Ureter (tissue), 1 donor: Measurements from ENCODE around the gene ORM2. TPM values are rescaled to one million over a fixed set of nuclear protein-coding genes. Genes with fewer than 3 reads are reported as not detected.
"Not testable (repeated sequence)": the region's sequence is repeated elsewhere in the genome, so short reads cannot be mapped to it uniquely, and the experiment has no call there.

Source experiments
- DNase-seq: peaks from one replicate; pipeline ENCODE4 v3.0.0-alpha.2; 2020; ENCODE audit warnings: low spot score
- total RNA-seq: library from RNA; stranded (reverse); gene quantifications from one replicate; pipeline ENCODE4 v1.2.4, GENCODE V29; 2023
- donor health status: DM: yes; HTN: yes; CAD: no.

Gene ORM2
- total RNA-seq, 1 donor from 2014 or later, result not detected

DNA sequence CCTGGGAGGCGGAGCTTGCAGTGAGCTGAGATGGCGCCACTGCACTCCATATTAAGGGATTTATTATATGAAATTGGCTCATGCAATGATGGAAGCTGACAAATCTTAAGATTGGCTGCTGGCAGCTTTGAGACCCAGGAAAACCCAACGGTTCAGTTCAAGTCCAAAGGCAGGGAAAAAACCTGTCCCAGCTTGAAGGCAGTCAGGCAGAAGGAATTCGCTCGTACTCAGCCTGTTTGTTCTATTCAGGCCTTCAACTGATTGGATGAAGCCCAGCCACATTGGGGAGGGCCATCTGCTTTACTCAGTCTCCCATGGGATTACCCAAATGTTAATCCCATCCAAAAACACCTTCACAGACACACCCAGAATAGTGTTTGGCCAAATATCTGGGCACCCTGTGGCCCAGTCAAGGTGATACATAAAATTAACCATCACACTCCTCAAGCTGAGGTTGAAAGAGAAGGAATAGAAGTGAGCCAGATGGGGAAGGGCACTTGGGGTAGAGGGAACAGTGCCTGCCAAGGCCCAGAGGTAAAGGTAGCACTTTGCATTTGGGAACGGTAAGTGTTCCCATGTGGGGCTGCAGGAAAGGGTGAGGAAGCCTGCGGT is 15.3 kb upstream of the ORM2 start:
- DNase-seq, result peak; percentile 17

DNA sequence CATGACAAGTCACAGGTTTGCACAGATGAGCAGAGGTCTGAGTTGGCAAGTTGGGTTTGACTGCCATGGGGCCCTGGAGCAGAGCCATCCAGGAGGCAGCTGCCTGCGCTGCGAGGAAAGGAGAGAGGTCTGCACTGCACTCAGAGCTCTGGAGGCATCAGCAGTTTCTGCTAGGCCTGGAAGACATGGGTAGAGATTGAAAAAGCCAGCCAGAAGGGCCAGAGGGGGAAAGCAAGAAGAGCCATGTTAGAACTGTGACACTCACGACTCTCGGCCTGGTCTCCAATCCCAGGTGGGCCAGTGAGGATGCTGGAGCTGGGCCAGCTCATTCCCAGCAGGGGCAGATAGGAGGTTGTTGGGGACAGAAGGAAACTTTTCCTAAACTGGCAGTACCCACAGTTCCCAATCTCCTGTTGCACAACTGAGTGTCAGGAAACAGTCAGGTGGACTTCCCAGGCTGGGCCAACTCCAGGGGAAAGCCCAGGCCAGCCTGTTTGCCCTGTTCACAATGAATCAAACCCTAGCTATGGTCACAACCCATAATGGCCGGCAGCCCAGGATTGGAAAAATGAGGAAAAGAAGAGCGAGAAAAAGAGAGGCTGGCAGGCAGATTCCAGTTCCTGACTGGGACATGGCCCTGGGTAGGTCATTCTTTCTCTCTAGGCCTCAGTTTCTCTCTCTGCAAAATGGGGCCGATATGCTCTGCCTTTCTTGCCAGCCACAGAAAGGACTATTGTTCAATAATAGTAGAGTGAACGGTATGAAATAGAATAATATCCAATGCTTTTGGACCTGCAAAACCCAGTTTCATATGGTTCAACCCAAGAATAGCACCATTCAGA is 14.6 kb upstream of the ORM2 start:
- peak; percentile 34 for DNase-seq

GRCh38 chr9:114315723-114316363 is 13.8 kb upstream of the ORM2 start:
- DNase-seq, result peak; percentile 26

GRCh38 chr9:114316605-114317230 is 13.0 kb upstream of the ORM2 start:
- DNase-seq, result peak; percentile 26

GRCh38 chr9:114317665-114318357 is 11.9 kb upstream of the ORM2 start:
- peak; percentile 1 for DNase-seq

GRCh38 chr9:114318416-114318815 is 11.3 kb upstream of the ORM2 start:
- DNase-seq, result no peak

DNA sequence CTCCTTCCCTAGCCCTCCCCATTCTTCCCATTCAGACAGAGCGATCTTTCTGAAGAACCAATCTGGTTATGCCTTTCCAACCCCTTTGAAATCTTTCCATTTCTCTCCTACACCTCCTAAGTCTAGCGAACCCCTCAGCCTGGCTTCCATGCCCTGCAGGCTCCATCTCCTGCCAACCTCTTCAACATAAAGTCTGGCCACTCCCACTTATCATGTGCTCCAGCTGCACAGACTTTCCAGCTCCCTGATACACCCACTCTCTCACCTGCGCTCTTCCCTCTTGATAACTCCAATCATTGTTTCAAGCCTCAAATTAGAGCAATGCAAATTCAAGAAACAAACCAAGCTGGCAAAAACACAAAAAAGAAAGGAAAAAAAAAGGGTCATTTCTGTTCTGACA is 10.5 kb upstream of the ORM2 start:
- DNase-seq, result no peak

GRCh38 chr9:114320710-114321109 is 9.0 kb upstream of the ORM2 start:
- not testable (repeated sequence) for DNase-seq

GRCh38 chr9:114321759-114322158 is 7.9 kb upstream of the ORM2 start:
- no peak for DNase-seq

DNA sequence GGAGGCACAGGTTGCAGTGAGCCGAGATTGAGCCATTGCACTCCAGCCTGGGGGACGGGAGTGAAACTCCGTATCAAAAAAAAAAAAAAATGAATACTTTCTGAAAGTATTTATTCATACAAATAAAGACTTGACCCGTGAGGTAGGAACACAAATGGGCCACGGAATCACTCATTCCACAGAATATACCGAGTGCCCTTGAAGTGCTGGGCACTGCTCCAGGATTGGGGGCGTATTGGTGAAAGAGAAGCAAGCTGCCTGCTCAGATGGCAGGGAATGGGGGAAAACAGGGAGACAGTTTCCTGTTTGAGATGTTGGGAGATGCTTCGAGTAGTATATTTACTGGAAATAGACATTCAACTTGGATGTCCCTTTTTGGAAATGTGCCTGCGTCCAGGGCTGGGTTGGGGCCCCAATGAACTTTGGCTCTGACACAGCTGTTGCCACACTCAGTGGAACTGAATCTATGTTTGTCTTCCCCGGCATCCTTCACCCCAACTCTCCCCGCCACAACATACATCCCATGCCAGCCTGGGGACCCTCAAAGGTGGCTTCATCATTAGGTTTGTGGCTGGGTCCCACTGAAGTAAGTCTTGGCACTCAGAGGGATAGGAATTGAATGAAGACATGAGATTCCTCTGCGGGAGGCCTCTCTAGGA is 7.4 kb upstream of the ORM2 start:
- not testable (repeated sequence) for DNase-seq

GRCh38 chr9:114322831-114323531 is 6.7 kb upstream of the ORM2 start, which contains the start of gene ORM1:
Gene ORM1 (plus strand): TSS chr9:114323098. CDS start chr9:114323134, 36 bp downstream.
- DNase-seq, result not testable (repeated sequence)

DNA sequence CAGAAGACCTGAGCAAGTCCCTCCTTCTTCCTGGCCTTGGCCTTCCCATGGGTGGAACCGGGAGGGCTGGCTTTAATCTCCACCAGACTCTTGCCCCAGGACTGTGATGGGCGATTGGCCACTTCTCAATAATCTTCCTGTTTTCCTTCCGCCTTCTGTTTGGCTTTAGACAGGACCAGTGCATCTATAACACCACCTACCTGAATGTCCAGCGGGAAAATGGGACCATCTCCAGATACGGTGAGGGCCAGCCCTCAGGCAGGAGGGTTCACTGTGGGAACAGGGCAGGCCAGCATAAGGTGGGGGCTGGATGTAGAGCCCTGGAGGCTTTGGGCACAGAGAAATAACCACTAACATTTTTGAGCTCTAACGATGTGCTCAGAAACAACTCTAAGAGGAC is 5.8 kb upstream of the ORM2 start:
- not testable (repeated sequence) for DNase-seq

DNA sequence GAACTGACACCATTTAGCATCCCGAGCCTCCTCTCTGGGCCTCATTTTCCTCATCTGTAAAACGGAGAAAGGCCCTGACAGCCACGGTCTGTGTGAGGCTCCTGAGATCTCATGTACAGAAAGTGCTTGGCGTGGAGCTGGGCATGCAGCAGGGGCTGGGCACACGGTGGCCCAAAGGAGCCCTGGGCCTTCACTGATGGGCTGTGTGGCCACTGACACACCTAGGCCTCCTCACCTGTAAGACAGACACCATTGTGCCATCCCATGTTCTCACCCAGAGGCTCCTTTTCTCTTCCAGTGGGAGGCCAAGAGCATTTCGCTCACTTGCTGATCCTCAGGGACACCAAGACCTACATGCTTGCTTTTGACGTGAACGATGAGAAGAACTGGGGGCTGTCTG is 5.2 kb upstream of the ORM2 start:
- DNase-seq, result no peak

- DNase-seq, result not testable (repeated sequence)
Measured at GRCh38 chr9:114324965-114325364, 4.7 kb upstream of the ORM2 start.

DNA sequence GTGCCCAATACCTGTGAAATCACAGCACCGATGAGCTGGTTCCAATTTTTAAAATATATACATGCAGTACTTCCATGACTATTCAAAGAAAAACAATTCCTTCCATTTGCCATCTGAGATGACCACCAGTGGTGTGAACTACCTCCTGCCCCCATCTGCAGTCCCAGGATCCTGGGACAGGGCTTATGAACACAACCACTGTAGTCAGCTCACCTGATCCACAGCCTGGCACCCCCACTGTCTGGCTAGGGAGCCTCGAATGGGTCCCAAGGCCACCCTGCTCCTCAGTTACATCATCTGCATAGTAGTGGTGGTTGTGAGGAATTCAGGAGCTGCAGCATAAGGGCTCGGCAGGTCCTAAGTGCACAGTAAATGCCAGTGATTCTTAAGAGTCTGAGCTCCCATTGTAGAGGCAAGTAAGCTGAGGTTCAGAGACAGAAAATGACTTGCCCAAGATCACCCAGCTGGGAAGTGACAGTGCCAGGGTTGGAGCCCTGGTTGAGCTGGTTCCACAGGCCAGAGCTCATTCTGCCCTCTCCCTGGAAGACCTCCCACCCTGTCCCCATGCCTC is 3.9 kb upstream of the ORM2 start:
- DNase-seq, result not testable (repeated sequence)

GRCh38 chr9:114327749-114328148 is 1.9 kb upstream of the ORM2 start:
- DNase-seq, result no peak

GRCh38 chr9:114328357-114328820 is 1.3 kb upstream of the ORM2 start:
- DNase-seq, result not testable (repeated sequence)

DNA sequence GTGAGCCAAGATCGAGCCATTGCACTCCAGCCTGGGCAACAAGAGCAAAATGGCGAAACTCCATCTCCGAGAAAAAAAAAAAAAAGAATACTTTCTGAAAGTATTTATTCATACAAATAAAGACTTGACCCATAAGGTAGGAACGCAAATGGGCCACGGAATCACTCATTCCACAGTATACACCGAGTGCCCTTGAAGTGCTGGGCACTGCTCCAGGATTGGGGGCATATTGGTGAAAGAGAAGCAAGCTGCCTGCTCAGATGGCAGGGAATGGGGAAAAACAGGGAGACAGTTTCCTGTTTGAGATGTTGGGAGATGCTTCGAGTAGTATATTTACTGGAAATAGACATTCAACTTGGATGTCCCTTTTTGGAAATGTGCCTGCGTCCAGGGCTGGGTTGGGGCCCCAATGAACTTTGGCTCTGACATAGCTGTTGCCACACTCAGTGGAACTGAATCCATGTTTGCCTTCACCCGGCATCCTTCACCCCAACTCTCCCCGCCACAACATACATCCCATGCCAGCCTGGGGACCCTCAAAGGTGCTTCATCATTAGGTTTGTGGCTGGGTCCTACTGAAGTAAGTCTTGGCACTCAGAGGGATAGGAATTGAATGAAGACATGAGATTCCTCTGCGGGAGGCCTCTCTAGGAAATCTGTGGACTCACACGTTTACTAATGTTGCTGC is 588 bp upstream of the ORM2 start:
- DNase-seq, result not testable (repeated sequence)

DNA sequence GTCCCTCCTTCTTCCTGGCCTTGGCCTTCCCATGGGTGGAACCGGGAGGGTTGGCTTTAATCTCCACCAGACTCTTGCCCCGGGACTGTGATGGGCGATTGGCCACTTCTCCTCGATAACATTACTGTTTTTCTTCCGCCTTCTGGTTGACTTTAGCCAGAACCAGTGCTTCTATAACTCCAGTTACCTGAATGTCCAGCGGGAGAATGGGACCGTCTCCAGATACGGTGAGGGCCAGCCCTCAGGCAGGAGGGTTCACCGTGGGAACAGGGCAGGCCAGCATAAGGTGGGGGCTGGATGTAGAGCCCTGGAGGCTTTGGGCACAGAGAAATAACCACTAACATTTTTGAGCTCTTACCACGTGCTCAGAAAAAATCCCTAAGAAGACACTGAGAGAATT is 967 bp downstream of the ORM2 start:
- DNase-seq, result no peak
